GM23338 (cell line): ENCODE results near the gene CD2. TPM values are rescaled to one million over a fixed set of nuclear protein-coding genes. Genes with fewer than 3 reads are reported as not detected.

Experiments used
- ATAC-seq: fragments of 200-7000 bp; cut with Tn5 transposase; 3 replicates; pipeline ENCODE4 v1.9.1; 2020
- DNase-seq: peaks from one replicate; pipeline ENCODE4 v3.0.0-alpha.2; 2015; ENCODE audit warnings: low spot score
- H2AFZ ChIP-seq: fragments of 200-600 bp; sonication (generic); 2 replicates; pipeline ENCODE4 v1.8.0; 2016; ENCODE audit warnings: antibody characterized with exemption, mild to moderate bottlenecking, moderate library complexity
- H3F3A ChIP-seq: fragments of 200-600 bp; sonication (generic); replicated peaks from 2 replicates; pipeline ENCODE4 v1.8.0; 2017; ENCODE audit warnings: antibody characterized with exemption, mixed run types, low read depth
- H3K27ac ChIP-seq: fragments of 200-600 bp; sonication (generic); 2 replicates; pipeline ENCODE4 v1.6.1; 2016; ENCODE audit warnings: low read depth
- H3K27me3 ChIP-seq: fragments of 200-600 bp; sonication (generic); 2 replicates; pipeline ENCODE4 v1.8.0; 2016; ENCODE audit warnings: mild to moderate bottlenecking, mixed run types, moderate library complexity; ENCODE audit not compliant: insufficient read depth
- H3K36me3 ChIP-seq: fragments of 200-600 bp; sonication (generic); 2 replicates; pipeline ENCODE4 v1.8.0; 2016; ENCODE audit warnings: mild to moderate bottlenecking; ENCODE audit not compliant: insufficient read depth
- H3K4me1 ChIP-seq: fragments of 200-600 bp; sonication (generic); 2 replicates; pipeline ENCODE4 v1.8.0; 2016; ENCODE audit warnings: mild to moderate bottlenecking, moderate library complexity; ENCODE audit not compliant: insufficient read depth
- H3K4me2 ChIP-seq: fragments of 200-600 bp; sonication (generic); 2 replicates; pipeline ENCODE4 v1.7.1; 2017; ENCODE audit warnings: mixed run types
- H3K4me3 ChIP-seq: fragments of 200-600 bp; sonication (generic); 2 replicates; pipeline ENCODE4 v1.6.1; 2016; ENCODE audit warnings: mixed run types
- H3K79me2 ChIP-seq: fragments of 200-600 bp; sonication (generic); replicated peaks from 2 replicates; pipeline ENCODE4 v1.8.0; 2017; ENCODE audit warnings: mild to moderate bottlenecking; ENCODE audit not compliant: insufficient read depth
- H3K9me2 ChIP-seq: fragments of 200-600 bp; sonication (generic); 2 replicates; pipeline ENCODE4 v1.8.0; 2017; ENCODE audit not compliant: insufficient read depth
- H4K20me1 ChIP-seq: fragments of 200-600 bp; sonication (generic); replicated peaks from 2 replicates; pipeline ENCODE4 v1.8.0; 2017; ENCODE audit warnings: mild to moderate bottlenecking; ENCODE audit not compliant: insufficient read depth
- H3K27ac Mint-ChIP-seq: 2 replicates; pipeline ENCODE4 v1.8.0; 2020; ENCODE audit warnings: inconsistent platforms, mild to moderate bottlenecking, moderate library complexity, mixed read lengths
- H3K27me3 Mint-ChIP-seq: 3 replicates; pipeline ENCODE4 v1.8.0; 2022; ENCODE audit warnings: low read depth, mild to moderate bottlenecking, moderate library complexity, mixed read lengths, inconsistent platforms; ENCODE audit not compliant: insufficient read depth, poor library complexity
- H3K36me3 Mint-ChIP-seq: 3 replicates; pipeline ENCODE4 v1.8.0; 2021; ENCODE audit warnings: low read depth, mild to moderate bottlenecking, inconsistent platforms, moderate library complexity, mixed read lengths
- H3K4me1 Mint-ChIP-seq: 3 replicates; pipeline ENCODE4 v1.8.0; 2020; ENCODE audit warnings: mild to moderate bottlenecking, inconsistent platforms, mixed read lengths
- H3K4me3 Mint-ChIP-seq: 3 replicates; pipeline ENCODE4 v1.8.0; 2021; ENCODE audit warnings: moderate library complexity, mild to moderate bottlenecking, inconsistent platforms, mixed read lengths
- H3K9me3 Mint-ChIP-seq: 3 replicates; pipeline ENCODE4 v1.8.0; 2020; ENCODE audit warnings: moderate library complexity, mild to moderate bottlenecking, inconsistent platforms, mixed read lengths
- CREB1 ChIP-seq: fragments of 250-450 bp; sonication (Bioruptor Pico); IDR thresholded peaks from 2 replicates; pipeline ENCODE4 v1.5.0; 2020; ENCODE audit warnings: low read depth, mild to moderate bottlenecking, moderate library complexity
- CTCF ChIP-seq, 2 experiments: fragments of 200-600 bp in 1 of 2; sonication (generic) in 1 of 2; conservative IDR thresholded peaks; 2 replicates each; pipeline versions ENCODE4 v1.5.1 to v1.6.1; 2016 to 2017; ENCODE audit warnings: antibody characterized with exemption in 2 of 2, low read depth in 2 of 2, mild to moderate bottlenecking in 2 of 2, moderate library complexity in 1 of 2
- ETS1 ChIP-seq: IDR thresholded peaks from 2 replicates; pipeline ENCODE4 v1.6.1; 2016; ENCODE audit warnings: antibody characterized with exemption
- EZH2 ChIP-seq: fragments of 200-600 bp; sonication (generic); IDR thresholded peaks from one replicate; pipeline ENCODE4 v1.8.0; 2017; ENCODE audit warnings: antibody characterized with exemption, mild to moderate bottlenecking, low read depth; ENCODE audit not compliant: unreplicated experiment
- EZH2phosphoT487 ChIP-seq: fragments of 200-600 bp; sonication (generic); IDR thresholded peaks from one replicate; pipeline ENCODE4 v1.8.1; 2018; ENCODE audit warnings: antibody characterized with exemption; ENCODE audit not compliant: unreplicated experiment
- JUNB ChIP-seq: IDR thresholded peaks from one replicate; pipeline ENCODE4 v1.6.1; 2016; ENCODE audit warnings: antibody characterized with exemption; ENCODE audit not compliant: unreplicated experiment
- NANOG ChIP-seq: IDR thresholded peaks from 2 replicates; pipeline ENCODE4 v1.6.1; 2016; ENCODE audit warnings: antibody characterized with exemption, borderline replicate concordance
- POLR2AphosphoS5 ChIP-seq: IDR thresholded peaks from 2 replicates; pipeline ENCODE4 v1.6.1; 2016; ENCODE audit warnings: antibody characterized with exemption, low read depth
- REST ChIP-seq: IDR thresholded peaks from one replicate; pipeline ENCODE4 v1.6.1; 2018; ENCODE audit warnings: antibody characterized with exemption; ENCODE audit not compliant: unreplicated experiment
- STAT1 ChIP-seq: IDR thresholded peaks from one replicate; pipeline ENCODE4 v1.6.1; 2016; ENCODE audit warnings: antibody characterized with exemption; ENCODE audit not compliant: unreplicated experiment
- ZNF114 ChIP-seq: fragments of 250-450 bp; sonication (Bioruptor Pico); IDR thresholded peaks from 2 replicates; pipeline ENCODE4 v1.5.0; 2020; ENCODE audit warnings: mild to moderate bottlenecking, moderate library complexity
- ZNF331 ChIP-seq: fragments of 250-450 bp; sonication (Bioruptor Pico); IDR thresholded peaks from 2 replicates; pipeline ENCODE4 v1.5.0; 2020; ENCODE audit warnings: low read depth, mild to moderate bottlenecking, moderate library complexity
- ZNF462 ChIP-seq: fragments of 250-450 bp; sonication (Bioruptor Pico); IDR thresholded peaks from 2 replicates; pipeline ENCODE4 v1.5.0; 2020; ENCODE audit warnings: mild to moderate bottlenecking, moderate library complexity
- polyA plus RNA-seq: library from polyadenylated mRNA; unstranded; fragments of >200 nt; fragmentation: Nextera tagmentation; extraction: Ambion mirVana; gene quantifications from 2 replicates; pipeline ENCODE4 v1.2.1, GENCODE V29; 2016
- total RNA-seq: library from RNA; depleted of rRNA; stranded (reverse); fragments of >200 nt; shearing (Covaris generic); gene quantifications from 2 replicates; pipeline ENCODE4 v1.2.3, GENCODE V29; 2014

CD2 gene
- total and polyA plus RNA-seq, 2 experiments from 2014 or later: not detected

GRCh38 chr1:116786049-116786448 lies 31.8 kb downstream of the CD2 start:
- TF ChIP-seq ZNF331 (CRISPR knock-in tag) (no peak), REST (no peak), ETS1 (no peak), ZNF114 (no peak), STAT1 (no peak), EZH2phosphoT487 (no peak), CTCF (conservative IDR thresholded peaks at IDR 0.05; ENCODE audit: low read depth in 2 of 2) (no peak), ZNF462 (no peak), NANOG (no peak), JUNB (no peak), CREB1 (CRISPR knock-in tag) (no peak), EZH2 (no peak), POLR2AphosphoS5 (no peak)
- DNase-seq (no peak), ATAC-seq (no peak)
- H3K9me2 ChIP-seq: no peaks in the 10 kb centered on the region
- no peaks in the 10 kb centered on the region for H3K27me3 Mint-ChIP-seq
- H3K27ac ChIP-seq: no peak overlapping the region
- no peaks in the 10 kb centered on the region for H3K27me3 ChIP-seq
- H4K20me1 ChIP-seq: no peaks in the 10 kb centered on the region
- H3K36me3 Mint-ChIP-seq: no peaks in the 10 kb centered on the region
- no peak overlapping the region for H3K4me3 Mint-ChIP-seq
- H3K4me2 ChIP-seq: no peak overlapping the region
- H3K79me2 ChIP-seq: no peaks in the 10 kb centered on the region
- no peaks in the 10 kb centered on the region for H3K4me1 Mint-ChIP-seq
- H2AFZ ChIP-seq: no peak overlapping the region
- H3K4me3 ChIP-seq: no peak overlapping the region
- no peaks in the 10 kb centered on the region for H3F3A ChIP-seq
- no peak overlapping the region for H3K27ac Mint-ChIP-seq
- no peaks in the 10 kb centered on the region for H3K9me3 Mint-ChIP-seq
- H3K4me1 ChIP-seq: no peaks in the 10 kb centered on the region
- no peaks in the 10 kb centered on the region for H3K36me3 ChIP-seq
